ENCODE measurements around the gene BSN. TPM values are rescaled to one million over a fixed set of nuclear protein-coding genes. Genes with fewer than 3 reads are reported as not detected.
A peak's percentile ranks its signal among the peaks of the same experiment; 100 is the strongest.

Gene BSN
- total RNA-seq, 1 donor from 2014 or later: 0.25 TPM

DNA sequence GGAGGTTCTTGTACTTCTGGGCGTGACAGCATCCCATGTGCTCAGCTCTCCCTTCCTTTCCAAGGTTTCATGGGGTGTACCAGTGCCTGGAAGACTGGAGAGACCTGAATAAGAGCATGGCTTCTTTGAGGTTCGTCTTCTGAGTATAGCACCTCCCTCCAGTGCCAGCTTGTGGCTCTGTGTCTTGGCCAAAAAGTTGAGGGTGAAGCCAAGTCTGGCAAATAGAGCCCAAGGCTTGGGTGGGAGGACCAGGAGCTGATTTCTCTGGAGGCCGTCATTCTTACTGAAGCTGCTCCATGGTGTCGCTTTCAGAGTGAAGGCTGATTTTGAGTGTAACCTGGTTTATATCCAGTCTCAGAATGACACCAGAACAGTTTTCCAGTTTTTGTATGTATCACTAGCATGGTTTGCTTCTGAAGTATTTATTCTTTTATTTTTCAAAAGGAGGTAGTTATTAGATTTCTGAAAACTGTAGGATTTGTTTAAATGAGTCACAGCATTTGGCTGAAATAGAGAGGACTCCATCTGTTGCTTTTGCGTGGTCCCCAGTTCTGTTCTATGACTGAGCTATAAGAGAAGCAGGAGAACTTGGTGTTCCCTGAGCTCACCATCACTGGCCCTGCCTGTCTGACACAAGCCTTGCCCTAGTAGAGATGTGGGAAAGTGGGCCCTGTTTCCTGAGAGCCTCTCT lies 47.2 kb downstream of the BSN start:
- no peak for DNase-seq (ENCODE audit: low read depth)

DNA sequence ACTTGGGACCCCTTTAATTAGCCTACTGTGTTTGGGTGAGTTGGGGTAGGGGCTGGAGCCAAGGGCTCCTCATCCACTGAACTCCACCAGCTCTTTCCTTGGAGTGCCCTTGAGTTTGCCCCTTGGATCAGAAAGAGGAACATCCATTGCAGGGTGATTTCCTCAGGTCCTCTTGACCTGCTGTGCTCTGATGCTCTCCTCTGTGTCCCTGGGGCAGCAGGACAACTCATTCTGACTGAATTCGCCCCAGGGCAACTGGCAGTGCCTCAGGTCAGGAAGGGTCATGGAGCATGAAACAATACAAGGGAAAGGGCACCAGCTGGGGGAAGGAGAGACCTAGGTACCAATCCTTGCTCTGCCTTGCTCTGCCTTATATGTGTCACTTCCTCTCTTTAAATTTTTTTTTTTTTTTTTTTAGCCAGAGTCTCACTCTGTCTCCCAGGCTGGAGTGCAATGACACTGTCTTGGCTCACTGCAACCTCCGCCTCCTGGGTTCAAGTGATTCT lies 47.8 kb downstream of the BSN start:
- DNase-seq (ENCODE audit: low read depth): no peak

DNA sequence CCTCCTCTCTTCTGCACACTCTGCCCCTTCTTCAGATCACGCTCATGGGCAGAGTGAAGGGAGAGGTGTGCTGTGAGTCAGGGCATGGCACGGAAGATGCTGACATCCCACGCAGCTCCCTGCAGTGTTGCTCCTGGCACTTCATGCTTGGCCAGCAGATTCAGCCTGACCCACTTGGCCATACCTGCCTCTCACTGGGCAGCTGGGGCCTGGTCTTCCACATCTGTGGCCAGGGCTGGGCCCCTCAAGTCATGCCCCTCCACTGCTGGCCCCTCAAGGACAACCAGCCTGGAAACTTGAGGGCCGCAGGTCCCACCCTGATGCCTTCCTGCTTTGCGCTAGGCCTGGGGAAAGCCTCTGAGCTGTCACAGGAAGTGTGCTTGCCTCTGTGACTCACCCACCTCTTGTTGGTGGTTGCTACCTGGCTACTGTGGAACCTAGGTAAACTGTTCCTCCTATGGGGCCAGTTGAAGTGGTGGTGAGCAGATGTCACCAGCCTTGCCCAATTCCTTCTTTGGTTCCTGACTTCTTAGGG lies 48.7 kb downstream of the BSN start:
- peak; percentile 51 for DNase-seq (ENCODE audit: low read depth)

DNA sequence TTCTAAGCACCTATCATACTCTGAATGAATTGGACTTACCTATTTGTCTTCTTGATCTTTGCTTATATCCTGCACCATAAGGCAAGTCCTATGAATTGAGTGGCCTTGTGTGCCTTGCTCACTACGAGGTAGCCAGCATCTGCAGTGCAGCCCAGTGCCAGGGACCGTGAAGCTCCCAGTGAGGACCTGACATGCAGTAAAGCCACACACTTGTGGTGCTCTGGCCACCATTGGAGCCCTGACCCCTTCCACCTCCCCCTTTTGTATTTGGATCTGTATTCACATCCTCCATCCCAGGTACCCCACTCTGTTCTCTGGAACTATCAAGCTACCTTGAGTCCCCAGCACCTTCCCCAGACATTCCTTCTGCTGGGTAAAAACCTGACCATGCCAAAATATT lies 52.1 kb downstream of the BSN start:
- no peak for DNase-seq (ENCODE audit: low read depth)

- DNase-seq (ENCODE audit: low read depth): peak; percentile 21
Measured at GRCh38 chr3:49607105-49607591, 52.9 kb downstream of the BSN start.

GRCh38 chr3:49607796-49608195 lies 53.5 kb downstream of the BSN start:
- no peak for DNase-seq (ENCODE audit: low read depth)

DNA sequence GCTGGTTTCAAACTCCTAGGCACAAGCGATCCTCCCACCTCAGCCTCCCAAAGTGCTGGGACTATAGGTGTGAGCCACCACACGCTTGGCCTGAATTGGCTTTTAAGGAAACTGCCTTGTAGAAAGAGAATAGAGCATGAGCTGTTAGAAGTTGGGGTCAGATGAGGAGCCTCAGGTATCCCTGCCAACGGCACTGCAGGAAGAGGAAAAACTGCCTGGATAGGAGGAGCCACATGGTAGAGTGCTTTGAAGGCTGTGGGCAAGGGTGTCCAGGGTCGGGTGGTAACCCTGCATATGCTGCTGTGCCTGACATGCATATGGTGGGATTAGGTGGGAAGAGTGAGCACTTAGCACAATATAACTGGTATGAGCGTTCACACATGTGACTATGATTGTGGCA lies 55.0 kb downstream of the BSN start:
- DNase-seq (ENCODE audit: low read depth): no peak

- DNase-seq (ENCODE audit: low read depth): no peak
Measured at GRCh38 chr3:49609815-49610214, 55.5 kb downstream of the BSN start.

DNA sequence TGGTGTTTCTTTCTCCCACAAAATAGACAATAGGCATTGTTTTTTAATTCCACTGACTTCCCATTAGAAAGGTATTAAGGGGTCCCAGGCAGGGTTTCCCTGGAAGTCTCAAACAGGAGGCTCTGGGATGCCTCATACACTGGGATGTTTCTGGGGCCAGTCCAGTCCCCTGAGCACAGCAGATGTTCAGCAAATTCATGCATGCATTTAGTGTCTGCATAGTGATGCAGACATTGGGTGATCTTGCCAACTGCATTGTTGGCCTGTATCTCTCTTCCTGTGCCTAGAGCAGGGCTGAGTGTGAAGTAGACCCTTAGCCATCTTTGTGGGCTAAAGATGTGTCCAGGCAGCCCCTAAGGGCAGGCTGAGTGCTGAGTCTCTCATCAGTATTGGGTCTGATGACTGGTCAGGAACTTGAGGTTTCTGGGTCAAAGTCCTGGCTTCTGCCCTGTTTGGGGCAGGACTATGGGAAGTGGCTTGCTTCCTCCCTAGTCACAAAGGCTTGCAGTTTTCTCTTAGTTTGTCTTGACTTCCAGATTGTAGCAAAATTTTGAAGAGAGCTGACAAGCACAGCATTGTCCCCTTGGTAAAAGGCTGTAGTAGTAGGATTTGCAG lies 56.5 kb downstream of the BSN start:
- DNase-seq (ENCODE audit: low read depth): no peak

GRCh38 chr3:49611291-49611690 lies 57.0 kb downstream of the BSN start:
- no peak for DNase-seq (ENCODE audit: low read depth)

- no peak for DNase-seq (ENCODE audit: low read depth)
Measured at GRCh38 chr3:49611719-49612118, 57.4 kb downstream of the BSN start.

DNA sequence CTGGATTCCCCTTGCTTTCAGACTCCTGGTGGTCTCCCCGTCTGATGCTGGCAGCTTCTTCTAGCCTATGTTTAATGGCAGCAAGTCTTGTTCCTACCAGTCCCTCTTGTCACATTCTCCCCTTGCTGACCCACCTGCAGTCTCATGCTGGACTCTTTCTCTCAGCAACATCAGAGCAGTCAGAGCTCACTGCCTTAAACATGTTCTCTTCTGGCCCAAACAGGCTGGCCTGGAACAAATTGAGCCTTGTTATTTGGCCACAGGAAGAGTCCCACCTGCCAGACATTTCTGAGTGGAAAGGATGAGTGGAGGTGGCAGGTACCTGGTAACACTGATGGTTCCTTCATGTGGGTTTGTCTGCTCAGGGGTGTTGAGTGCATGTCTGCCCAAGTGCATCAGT lies 60.7 kb downstream of the BSN start:
- DNase-seq (ENCODE audit: low read depth): no peak

DNA sequence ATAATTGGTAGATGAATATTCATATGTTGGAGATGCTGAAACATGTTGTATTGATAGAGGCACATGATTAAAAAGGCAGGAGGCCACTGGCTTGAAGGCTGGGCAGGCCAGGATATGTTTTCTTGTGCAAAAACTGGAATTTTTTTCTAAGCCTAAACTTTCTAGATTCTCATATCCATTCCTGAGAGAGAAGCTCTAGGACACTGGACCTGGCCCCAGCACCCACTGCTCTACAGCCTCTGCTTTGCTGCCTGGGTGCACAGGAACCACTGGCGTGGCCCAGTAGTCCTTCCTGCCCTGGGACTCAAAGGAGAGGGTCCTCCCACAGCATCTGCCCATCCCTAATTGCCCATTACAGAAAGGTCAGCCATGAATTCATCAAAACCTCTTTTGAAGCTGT lies 61.8 kb downstream of the BSN start:
- DNase-seq (ENCODE audit: low read depth): no peak

- DNase-seq (ENCODE audit: low read depth): peak; percentile 51
Measured at GRCh38 chr3:49616491-49616941, 62.2 kb downstream of the BSN start.

GRCh38 chr3:49617390-49618013 lies 63.2 kb downstream of the BSN start:
- DNase-seq (ENCODE audit: low read depth): no peak

GRCh38 chr3:49618412-49618811 lies 64.1 kb downstream of the BSN start:
- DNase-seq (ENCODE audit: low read depth): peak; percentile 11

- no peak for DNase-seq (ENCODE audit: low read depth)
Measured at GRCh38 chr3:49619649-49620048, 65.4 kb downstream of the BSN start.

DNA sequence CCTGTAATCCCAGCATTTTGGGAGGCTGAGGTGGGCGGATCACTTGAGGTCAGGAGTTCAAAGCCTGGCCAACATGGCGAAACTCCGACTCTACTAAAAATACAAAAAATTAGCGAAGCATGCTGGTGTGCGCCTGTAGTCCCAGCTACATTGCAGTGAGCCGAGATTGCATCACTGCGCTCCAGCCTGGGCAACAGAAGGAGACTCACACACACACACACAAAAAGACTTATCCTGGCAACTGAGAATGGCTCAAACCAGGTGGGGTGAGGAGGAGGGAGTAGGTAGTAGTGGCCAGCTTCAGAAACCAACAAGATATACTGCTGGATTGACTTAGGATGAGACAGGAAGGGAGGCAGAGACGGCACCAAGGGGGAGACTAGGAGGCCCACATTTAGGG lies 66.5 kb downstream of the BSN start:
- DNase-seq (ENCODE audit: low read depth): no peak

GRCh38 chr3:49623071-49623470 lies 68.8 kb downstream of the BSN start:
- DNase-seq (ENCODE audit: low read depth): no peak

GRCh38 chr3:49625071-49625470 lies 70.8 kb downstream of the BSN start:
- no peak for DNase-seq (ENCODE audit: low read depth)

DNA sequence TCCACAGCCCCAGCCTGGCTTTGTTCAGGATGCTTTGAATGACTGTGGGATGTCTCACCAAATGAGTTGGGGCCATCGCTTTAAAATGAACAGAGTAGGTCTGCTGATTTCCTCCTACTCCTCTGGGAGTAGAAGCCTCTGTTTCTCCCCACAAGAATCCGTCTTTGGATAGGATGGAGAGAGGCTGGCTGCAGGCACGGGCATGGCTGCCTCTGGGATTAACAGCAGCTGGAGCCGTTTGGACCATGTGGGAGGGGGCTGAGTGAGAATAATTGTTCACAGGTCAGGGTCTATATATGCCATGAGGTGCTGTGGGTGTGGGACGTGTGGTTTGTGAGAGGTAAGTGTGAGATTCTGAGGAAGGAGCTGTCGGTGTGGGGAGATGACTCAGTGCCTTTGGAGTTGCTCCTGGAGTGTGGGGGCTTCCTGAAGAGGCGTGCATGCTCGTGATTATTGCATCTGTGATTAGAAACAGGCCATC lies 71.9 kb downstream of the BSN start:
- no peak for DNase-seq (ENCODE audit: low read depth)

DNA sequence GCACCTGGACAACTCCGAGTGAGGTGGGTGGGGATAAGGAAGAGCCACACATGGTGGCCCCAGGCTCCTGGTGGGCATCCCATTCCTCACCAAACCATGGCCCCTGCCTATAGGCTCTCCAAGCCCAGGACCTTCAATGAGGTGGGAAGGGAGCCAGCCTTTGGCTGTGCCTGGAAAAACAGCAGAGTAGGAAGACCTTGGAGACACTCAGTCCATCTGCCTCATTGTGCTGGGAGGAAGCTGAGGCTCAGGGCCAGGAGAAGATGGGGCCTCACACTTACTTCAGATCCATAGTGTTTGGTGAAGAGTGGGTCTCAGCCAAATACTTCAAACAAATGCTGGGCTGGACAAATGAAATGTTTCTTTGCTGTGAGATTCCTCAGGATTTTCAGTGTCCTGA lies 72.5 kb downstream of the BSN start:
- DNase-seq (ENCODE audit: low read depth): no peak

DNA sequence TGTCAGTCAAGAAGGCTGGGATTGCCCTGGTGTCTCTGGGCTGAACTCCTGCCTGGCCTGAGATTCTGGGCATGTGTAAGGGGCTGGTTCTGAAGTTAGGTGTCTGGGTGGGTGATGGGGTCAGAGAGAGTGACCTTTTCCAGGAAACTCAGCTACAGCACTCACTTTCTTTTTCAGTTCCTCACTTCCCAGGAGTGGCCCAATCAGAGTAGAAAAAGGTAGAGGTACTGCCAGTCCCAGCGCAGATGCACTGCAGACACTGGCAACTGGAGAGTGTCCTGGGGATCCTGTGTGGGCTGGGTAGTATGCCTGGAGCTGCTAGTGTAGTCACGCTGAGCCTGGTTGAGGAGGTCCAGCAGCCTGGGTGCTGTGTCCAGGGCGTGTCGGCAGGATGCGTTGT lies 73.4 kb downstream of the BSN start:
- DNase-seq (ENCODE audit: low read depth): no peak

Measured in renal cortical epithelial cell (primary cell).